GM19043 (cell line): Measurements from ENCODE around the gene ZNF627.
"Not testable (repeated sequence)": the region's sequence is repeated elsewhere in the genome, so short reads cannot be mapped to it uniquely, and the experiment has no call there.

ENCODE experiments used
- ATAC-seq: cut with Tn5 transposase; IDR thresholded peaks from one replicate; pipeline ENCODE4 v1.9.1; 2021; ENCODE audit warnings: low read depth; ENCODE audit not compliant: unreplicated experiment

ZNF627 gene

DNA sequence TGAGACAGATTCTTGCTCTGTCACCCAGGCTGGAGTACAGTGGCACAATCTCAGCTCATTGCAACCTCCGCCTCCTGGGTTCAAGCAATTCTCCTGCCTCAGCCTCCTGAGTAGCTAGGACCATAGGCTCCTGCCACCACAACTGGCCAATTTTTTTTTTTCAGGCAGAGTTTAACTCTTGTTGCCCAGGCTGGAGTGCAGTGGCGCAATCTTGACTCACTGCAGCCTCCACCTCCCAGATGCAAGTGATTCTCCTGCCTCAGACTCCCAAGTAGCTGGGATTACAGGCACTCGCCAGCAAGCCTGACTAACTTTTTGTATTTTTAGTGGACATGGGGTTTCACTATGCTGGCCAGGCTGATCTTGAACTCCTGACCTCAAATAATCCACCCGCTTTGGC is 23.5 kb upstream of the ZNF627 start:
- ATAC-seq = not testable (repeated sequence)

DNA sequence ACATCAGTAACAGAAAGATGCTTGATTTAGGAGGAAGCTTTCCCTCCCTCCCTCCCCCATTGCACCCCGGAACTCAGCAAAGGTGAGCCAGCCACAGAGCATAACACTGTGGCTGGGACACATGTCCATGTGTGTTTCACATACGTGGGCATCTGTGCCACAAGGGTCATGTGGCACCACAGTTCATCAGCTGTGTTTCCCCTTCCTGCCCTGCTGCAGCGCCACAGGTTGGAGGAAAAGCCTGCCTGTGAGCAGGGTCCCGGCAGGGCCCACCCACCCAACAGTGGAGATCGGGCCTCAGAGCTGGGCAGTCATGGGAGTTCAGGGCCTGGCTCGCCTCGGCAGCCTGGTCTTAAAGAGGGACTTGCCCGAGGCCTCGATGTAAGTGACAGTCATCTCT is 22.6 kb upstream of the ZNF627 start:
- no peak for ATAC-seq

DNA sequence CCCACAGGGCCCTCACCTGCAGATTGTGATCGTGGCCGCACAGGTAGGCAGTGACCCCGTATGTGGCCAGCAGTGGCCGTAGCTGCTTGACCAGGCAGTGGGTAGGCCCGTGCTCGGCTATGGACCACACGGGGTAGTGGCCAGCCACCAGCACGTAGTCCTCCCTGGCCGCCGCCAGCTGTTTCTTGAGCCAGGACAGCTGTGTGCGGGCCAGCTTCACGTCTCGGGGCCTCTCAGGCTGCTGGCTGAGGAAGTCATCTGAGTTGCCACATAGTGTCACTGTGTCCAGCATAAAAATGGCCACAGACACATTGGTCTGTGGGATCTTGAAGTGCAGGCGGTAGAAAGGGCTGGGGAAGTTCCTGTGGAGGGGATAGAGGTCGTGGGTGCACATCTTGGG is 21.1 kb upstream of the ZNF627 start:
- ATAC-seq = no peak

DNA sequence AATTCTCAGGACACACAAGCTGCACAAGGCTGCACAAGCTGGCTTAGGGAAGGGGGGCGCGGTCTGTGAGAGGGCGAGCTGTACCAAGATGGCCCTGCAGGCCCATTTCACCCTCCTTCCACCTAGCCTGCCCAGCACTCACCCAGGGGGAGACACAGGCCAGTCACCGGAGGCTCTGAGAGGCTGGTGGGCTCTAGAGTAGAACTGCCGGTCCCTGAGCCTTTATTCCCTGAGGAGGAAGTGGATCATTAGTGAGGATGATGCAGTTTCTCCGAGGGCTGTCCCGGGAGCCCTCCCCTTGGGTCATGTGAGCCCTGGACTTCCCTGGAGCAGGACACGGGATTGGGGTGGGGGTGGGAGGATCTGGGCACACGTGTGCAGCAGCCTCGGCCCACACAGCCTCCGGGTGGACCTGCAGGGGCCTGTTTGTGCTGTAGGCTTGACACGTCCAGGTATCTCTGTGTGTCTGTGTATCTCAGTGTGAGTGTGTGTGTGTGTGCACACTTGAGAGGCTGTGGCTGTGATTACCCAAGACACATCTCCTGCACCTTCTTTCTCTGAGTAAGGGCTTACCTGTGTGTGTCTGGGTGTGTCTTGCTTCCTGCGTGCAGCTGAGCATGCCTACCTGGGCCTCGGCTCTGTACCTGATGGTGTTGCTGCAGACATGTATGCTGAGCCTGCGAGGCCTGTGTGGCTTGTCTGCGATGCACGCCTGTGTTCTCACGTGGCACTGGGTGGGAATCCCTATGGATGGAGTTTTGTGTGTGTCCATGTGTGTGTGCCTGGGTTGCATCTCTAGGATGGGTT is 19.6 kb upstream of the ZNF627 start, which contains the start of gene ACP5:
Gene ACP5 (minus strand): TSS at position 195 of the 807 bp plus-strand sequence. CDS start 328 bp downstream, outside the sequence.
- ATAC-seq = no peak

DNA sequence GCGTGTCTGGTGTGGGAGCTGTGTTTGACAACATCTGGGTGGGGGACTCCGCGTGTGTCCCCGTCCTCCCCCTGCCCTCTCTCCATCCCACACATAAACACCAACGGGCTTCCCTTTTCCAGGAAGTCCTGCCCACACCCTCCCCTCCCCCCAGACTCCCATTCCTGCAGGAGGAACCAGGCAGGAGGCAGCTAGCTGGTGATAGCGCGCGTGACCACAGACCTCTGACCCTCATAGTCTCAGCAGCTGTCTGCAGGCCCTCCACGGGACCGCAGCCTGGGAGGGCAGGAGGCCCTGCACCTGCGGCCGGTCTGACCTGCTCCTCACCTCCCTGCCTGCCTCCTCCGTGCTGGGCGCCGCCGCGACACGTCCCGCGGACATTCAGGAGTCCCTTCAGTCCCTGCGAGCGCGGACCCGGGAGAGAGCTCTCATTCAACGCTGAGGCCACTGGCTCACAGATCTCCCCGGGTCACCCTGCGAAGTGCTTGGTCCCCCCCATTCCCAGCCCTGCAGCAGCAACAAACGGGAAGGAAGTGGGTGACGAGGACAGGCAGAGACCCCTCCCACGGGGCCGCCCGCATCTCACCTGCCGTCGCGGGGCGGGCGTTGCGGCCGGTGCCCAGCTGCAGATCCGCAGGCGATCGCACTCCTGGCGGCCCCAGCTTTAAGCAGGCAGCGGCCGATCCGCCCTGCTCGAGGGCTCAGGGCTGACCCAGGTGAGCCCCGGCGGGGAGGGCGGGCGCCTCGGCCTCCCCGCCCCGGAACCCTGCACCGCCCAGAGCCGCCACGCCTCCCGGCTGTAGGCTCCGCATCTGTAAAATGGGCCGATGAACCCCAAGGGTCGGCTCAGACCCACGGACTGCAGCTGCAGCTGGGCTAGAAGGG is 18.8 kb upstream of the ZNF627 start:
- ATAC-seq = no peak

DNA sequence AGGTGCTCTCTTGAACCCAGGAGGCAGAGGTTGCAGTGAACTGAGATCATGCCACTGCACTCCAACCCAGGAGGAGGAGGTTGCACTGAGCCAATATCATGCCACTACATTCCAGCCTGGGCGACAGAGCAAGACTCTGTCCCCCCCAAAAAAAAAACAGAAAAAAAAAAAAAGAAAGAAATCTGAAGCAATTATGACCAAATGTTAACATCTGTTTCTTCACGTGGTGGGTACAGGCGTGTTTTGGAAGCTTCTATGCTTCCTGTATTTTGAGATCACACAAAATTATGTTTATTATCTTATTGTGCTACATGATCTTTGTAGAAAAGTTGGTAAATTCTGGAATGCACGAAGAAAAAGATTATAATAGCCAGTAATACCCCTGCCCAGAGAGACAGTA is 17.2 kb upstream of the ZNF627 start:
- ATAC-seq = no peak

DNA sequence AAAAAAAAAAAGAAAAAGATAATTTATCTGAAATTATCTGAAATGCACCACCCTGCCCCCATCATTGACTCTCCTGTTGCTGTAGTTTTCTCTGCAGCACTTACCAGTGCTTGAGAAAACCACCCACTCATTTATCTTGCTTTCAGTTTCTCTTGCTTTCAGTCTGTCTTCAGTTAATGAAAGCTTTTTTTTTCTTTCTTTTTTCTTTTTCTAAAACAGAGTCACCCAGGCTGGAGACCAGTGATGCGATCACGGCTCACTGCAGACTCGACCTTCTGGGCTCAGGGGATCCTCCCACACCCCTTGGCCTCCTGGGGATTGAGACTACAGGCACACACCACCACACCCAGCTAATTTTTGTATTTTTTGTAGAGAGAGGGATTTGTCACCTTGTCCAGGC is 15.5 kb upstream of the ZNF627 start:
- ATAC-seq = no peak

DNA sequence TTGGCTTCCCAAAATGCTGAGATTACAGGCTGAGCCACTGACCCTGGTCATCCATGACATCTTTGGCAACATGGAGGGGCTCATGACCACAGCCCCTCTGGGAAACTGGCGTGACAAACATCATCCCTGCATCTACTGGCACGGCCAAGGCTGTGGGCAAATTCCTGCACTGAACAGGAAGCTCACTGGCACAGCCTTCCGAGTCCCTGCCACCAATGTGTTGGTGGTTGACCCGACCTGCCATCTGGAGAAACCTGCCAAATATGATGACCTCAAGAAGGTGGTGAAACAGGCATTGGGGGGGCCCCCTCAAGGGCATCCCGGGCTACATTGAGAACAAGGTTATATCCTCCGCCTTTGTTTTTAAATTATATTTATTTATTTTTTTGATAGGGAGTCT is 11.0 kb upstream of the ZNF627 start:
- no peak for ATAC-seq

DNA sequence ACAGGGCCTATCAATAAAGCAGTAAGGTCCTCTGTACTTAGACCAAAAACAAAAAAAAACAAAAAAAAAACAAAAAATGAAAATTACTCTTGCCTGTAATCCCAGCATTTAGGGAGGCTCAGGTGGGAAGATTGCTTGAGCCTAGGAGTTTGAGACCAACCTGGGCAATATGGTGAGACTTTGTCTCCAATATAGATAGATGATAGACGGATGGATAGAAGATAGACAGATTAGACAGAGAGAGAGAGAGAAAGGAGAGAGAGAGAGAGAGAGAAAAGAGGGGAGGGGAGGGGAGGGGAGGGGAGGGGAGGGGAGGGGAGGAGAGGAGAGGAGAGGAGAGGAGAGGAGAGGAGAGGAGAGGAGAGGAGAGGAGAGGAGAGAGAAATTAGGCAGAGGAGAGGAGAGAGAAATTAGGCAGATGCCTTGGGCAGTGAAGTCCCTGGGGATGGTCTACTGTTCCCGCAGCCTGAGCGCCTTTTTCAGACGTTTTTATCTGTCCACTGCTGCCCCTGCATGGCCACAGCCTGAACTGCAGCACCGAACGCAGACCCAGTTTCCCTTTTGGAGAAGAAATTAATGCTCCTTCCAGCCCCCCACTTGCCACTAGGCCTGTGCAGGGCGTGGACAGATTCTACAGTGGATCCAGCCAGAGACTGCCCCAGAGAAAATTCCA is 9.8 kb upstream of the ZNF627 start:
- ATAC-seq = no peak

DNA sequence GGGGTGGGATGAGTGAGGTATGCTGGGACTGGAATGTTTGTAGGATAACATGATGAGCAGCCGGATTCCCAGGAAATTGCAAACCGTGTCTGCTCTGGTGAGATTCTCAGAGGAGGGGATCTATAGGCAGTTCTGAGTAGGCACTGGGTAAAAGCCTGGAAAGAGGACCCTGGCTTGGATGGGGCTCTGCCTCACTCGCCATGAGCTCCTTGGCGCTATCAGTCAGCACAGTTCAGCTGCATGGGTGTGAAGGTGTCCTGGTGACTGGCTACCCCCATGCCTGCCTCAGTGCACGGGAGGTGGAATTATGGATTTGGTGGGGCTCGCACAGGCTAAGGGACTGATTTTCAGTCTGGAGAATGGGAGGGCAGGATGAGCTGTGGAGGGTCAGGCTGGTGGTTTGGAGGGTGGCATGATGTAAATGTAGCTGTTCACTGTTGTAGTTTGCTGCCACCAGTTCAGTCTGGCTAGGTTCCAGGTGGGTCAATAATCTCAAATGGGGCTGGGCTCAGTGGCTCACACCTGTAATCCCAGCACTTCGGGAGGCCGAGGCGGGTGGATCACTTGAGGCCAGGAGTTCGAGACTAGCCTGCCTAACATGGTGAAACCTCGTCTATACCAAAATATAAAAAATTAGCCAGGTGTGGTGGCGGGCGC is 9.2 kb upstream of the ZNF627 start:
- no peak for ATAC-seq

DNA sequence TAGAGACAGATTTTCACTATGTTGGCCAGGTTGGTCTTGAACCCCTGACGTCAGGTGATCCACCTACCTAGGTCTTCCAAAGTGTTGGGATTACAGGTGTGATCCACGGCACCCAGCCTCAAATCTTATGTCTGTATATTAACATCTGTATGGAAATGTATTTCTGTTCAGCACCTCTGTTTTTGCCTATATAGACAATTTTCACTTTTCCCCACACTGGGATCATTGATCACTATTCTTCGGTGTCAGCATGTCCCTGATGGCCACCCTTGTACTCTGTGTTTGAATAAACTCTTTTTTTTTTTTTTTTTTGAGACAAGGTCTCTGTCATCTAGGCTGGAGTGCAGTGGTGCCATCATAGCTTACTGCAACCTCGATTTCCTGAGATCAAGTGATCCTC is 3.2 kb upstream of the ZNF627 start:
- no peak for ATAC-seq

DNA sequence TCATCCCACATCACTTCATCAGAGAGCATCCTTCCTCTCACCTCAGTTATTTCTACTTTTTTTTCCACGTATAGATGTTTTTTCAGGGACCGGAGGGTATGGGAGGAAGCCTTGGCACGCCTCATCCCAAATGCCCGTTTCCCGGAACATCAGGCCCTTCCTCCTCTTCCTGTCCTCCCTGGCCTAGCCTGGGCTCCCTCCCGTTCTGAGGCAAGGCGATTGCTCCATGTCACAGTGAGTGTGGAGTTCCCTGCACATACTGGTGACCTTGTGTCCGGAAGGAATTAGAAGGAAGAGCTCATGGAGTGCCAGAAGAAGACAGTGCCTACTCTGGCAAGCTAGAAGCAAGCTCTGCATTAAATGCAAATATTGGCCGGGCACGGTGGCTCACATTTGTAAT is 1.1 kb upstream of the ZNF627 start:
- no peak for ATAC-seq

DNA sequence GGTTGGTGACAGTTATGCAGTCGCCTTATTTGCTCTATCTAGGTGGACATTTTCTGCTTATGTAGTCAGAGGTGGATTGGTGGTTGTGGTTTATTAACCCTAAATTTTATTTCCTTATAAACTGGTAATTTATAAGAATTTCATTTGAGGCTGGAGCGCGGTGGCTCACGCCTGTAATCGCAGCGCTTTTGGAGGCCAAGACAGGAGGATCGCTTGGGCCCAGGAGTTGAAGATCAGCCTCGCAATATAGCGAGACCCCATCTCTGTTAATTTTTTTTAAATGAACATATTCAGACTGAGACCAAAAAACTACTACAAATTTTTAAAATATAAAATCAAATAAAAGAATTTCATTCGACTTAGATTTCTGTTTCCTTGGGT is 810 bp downstream of the ZNF627 start:
- no peak for ATAC-seq

DNA sequence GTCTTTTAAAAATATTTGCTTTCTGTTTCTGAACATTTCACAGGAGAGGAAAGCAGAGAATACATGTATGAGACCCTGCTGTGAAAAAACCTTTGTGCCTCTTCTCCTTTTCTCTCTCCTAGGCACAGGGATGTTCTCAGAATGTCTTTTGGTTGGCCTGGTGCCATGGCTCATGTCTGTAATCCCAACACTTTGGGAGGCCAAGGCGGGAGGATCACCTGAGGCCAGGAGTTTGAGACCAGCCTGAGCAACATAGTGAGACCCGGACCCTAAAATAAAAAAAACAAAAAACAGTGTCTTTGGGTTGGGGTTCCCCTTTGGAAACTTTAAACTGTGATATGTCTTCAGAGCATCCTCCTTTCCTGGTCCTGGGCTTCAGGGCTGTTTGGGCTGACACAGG is 1.5 kb downstream of the ZNF627 start:
- ATAC-seq = no peak

DNA sequence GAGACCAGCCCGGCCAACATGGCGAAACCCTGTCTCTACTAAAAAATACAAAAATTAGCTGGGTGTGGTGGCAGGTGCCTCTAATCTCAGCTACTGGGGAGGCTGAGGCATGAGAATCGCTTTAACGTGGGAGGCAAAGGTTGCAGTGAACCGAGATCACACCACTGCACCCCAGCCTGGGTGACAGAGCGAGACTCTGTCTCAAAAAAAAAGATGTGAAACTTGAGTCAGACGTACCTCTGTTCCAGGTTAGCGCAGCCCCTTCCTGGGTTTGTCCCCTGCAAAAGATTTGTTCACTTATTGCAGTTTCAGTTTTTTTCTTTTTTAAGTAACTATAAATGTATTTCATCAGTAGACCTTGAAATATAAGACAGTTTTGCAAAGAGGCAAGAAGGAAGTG is 2.4 kb downstream of the ZNF627 start:
- ATAC-seq = not testable (repeated sequence)

DNA sequence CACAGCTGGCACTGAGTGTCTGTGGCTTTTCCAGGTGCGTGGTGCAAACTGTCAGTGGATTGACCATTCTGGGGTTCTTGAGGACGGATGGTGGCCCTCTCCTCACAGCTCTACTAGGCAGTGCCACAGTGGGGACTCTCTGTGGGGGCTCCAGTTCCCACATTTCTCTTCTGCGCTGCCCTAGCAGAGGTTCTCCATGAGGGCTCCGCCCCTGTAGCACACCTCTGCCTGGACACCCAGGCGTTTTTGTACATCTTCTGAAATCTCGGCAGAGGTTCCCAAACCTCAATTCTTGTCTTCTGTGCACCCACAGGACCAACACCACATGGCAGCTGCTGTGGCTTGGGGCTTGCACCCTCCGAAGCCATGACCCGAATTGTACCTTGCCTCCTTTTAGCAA is 9.2 kb downstream of the ZNF627 start:
- ATAC-seq = no peak

DNA sequence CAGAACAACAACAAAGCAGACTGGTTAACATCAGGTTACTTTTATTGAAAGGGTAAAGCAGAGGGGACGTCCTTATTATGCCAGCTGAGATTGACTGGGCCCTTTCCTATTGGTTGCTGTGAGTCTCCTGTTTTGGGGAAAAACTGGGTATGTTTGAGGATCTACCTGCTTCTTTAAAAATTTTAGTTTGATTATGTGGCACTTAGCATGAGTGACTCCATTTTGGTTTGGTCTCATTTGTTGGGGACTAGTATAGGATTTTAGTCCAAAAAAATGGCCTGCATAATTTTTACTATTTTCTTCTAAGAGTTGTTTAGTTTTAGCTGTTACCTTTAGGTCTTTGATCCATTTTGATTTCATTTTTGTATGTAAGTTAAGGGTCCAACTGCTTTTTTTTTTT is 14.4 kb downstream of the ZNF627 start:
- no peak for ATAC-seq

DNA sequence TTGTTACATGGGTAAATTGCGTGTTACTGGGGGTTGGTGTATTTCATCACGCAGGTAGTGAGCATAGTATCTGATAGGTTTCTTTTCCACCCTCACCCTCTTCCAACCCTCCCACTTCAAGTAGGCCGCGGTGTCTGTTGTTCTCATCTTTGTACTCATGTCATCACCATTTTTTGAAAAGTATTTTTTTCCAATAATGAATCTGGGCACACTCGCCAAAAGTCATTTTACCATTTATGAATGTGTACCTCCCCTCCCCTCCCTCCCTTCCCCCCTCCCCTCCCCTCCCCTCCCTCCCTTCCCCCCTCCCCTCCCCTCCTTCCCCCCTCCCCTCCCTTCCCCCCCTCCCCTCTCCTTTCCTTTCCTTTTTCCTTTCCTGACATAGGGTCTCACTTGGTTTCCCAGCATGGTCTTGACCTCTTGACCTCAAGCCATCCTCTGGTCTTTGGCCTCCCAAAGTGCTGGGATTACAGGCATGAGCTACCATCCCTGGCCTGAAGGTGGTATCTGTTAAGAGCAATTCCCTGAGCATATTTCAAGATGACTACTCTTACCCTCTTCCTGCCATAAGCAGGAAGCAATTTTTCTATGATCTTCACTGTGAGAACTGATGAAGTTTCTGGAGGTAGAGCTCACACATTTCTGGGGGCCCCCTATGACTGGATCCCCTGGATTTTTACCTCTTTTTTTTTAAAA is 15.7 kb downstream of the ZNF627 start:
- ATAC-seq = no peak

DNA sequence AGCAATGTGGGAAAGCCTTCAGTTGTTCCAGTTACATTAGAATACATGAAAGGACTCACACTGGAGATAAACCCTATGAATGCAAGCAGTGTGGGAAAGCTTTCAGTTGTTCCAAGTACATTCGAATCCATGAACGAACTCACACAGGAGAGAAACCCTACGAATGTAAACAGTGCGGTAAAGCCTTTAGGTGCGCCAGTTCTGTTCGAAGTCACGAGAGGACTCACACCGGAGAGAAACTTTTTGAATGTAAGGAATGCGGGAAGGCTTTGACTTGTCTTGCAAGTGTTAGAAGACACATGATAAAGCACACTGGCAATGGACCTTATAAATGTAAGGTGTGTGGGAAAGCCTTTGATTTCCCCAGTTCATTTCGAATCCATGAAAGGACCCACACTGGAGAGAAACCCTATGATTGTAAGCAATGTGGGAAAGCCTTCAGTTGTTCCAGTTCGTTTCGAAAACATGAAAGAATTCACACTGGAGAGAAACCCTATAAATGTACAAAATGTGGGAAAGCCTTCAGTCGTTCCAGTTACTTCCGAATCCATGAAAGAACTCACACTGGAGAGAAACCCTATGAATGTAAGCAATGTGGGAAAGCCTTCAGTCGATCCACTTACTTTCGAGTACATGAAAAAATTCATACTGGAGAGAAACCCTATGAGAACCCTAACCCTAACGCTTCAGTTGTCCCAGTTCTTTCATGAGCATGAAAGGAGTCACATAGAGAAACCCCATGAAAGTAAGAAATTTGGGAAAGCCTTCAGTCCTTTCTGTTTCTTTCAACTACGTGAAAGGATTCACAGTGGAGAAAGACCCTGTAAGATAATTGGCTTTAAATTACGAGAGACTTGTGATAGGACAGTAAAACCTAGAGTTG is 20.1 kb downstream of the ZNF627 start:
- no peak for ATAC-seq
